ENCODE measurements around the gene SMIM1.

The SMIM1 gene

GRCh38 chr1:3825356-3825755 lies 52.8 kb downstream of the SMIM1 start:
- no peak for DNase-seq (ENCODE audit: low spot score in 2 of 2)
- Mint-ChIP-seq H3K4me3 (no peak overlapping the region), H3K4me1 (no peaks in the 10 kb centered on the region), H3K9me3 (no peaks in the 10 kb centered on the region), H3K27ac (no peak overlapping the region), H3K36me3 (peaks cover 66% of the 10 kb centered on the region)
- ATAC-seq: no peak

Measured in stimulated activated effector memory CD8-positive, alpha-beta T cell treated with anti-CD3 and anti-CD28 coated beads, Interleukin-12 subunit alpha, Interleukin-12 subunit beta, amount 100 ng/mL, for 72 hours (primary cell).